ENCODE results near the gene FOCAD. TPM values are rescaled to one million over a fixed set of nuclear protein-coding genes. Genes with fewer than 3 reads are reported as not detected.

The FOCAD gene
- total and polyA plus RNA-seq, 12 donors = 11.7 to 41.3 (median 31.2) TPM

DNA sequence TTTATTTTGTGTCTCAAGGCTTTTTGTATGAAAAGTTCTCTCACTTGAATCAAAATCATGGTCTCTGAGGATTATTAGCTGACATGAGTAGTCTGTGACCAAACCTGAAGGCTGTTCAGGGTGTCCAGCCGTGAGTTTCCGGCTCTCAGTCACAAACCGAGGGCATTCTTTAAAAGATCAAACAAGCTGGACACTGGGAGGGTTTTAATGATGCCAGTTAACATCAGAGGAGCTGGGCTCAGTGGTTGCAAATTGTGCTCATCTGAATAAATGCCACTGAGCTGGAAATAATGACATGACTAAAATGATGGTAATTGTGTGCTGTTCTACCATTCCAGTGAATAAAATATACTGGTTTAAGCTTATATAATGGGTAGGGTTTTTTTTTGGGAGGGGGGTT lies 153.1 kb downstream of the FOCAD start:
- DNase-seq = no peak
- WGBS, 2 donors = 88 to 92% methylated on average over 3 of the region's 3 CpGs
- Histone ChIP-seq H3K4me1 (peaks cover 0 to 12% (median 0%) of the 10 kb centered on the region in 9 donors), H3K4me3 (no peak overlapping the region), H3K27me3 (no peaks in the 10 kb centered on the region), H3K9me3 (peaks cover 0 to 24% (median 0%) of the 10 kb centered on the region in 11 donors), H3K27ac (no peak overlapping the region), H3K36me3 (peaks cover 0 to 19% (median 0%) of the 10 kb centered on the region in 9 donors)
- ATAC-seq = no peak
- intact Hi-C loops (cut with DNase I) = no loop called here
- TF ChIP-seq, protein P1, sequence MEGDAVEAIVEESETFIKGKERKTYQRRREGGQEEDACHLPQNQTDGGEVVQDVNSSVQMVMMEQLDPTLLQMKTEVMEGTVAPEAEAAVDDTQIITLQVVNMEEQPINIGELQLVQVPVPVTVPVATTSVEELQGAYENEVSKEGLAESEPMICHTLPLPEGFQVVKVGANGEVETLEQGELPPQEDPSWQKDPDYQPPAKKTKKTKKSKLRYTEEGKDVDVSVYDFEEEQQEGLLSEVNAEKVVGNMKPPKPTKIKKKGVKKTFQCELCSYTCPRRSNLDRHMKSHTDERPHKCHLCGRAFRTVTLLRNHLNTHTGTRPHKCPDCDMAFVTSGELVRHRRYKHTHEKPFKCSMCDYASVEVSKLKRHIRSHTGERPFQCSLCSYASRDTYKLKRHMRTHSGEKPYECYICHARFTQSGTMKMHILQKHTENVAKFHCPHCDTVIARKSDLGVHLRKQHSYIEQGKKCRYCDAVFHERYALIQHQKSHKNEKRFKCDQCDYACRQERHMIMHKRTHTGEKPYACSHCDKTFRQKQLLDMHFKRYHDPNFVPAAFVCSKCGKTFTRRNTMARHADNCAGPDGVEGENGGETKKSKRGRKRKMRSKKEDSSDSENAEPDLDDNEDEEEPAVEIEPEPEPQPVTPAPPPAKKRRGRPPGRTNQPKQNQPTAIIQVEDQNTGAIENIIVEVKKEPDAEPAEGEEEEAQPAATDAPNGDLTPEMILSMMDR (IDR thresholded peaks at IDR 0.05) = no peak

DNA sequence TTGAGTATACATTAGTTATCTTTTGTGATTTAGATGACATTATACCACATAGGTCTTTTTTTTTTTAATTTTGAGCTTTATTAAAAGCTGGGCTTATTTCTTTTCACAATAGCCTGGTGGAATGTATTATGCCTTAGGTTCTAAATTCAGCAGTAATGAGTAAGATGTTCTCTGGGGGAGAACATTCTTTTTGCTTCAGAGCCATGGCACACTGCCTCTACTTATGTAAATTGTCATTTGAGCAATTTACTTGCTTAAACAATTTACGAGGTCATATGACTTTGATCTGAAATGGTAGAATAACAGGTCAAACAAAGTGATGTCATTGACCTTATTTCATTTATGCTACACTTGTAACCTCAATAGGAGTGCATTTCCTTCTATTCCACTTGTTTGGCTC lies 154.2 kb downstream of the FOCAD start:
- 89 to 95% methylated on average over 1 of the region's 1 CpG for WGBS, 2 donors
- intact Hi-C loops (cut with DNase I) = no loop called here
- peaks cover 0 to 12% (median 0%) of the 10 kb centered on the region in 9 donors for H3K4me1 ChIP-seq
- no peak overlapping the region for H3K27ac ChIP-seq
- ATAC-seq (no peak), DNase-seq (no peak)
- H3K27me3 ChIP-seq = no peaks in the 10 kb centered on the region
- no peak overlapping the region for H3K4me3 ChIP-seq
- H3K9me3 ChIP-seq = peaks cover 0 to 29% (median 0%) of the 10 kb centered on the region in 11 donors
- TF ChIP-seq, protein P1 (IDR thresholded peaks at IDR 0.05) = no peak
- peaks cover 0 to 19% (median 0%) of the 10 kb centered on the region in 9 donors for H3K36me3 ChIP-seq

DNA sequence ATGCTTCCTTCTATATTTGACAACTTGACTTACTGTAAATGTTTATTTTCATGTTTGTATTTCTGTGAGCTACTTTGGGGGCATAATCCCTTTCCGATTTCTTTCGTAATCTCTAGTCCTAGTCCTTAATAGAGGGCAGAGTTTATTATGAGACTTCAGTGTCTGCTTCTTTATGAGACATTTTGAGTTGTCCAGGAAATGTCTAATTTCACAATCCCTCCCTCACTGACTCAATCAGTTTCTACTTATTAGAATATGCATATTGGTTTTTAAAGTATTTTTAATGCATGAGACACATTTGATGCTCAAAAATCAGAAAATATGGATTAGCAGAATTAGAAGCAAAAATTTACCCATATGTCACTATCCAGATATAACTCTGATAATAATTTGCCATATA lies 160.9 kb downstream of the FOCAD start:
- WGBS, 2 donors = 93 to 95% methylated on average over 2 of the region's 2 CpGs
- DNase-seq (no peak), ATAC-seq (no peak)
- TF ChIP-seq, protein P1 (IDR thresholded peaks at IDR 0.05) = no peak
- Histone ChIP-seq H3K9me3 (peaks cover 0 to 25% (median 0%) of the 10 kb centered on the region in 11 donors), H3K36me3 (peaks cover 0 to 2% (median 0%) of the 10 kb centered on the region in 9 donors), H3K27ac (no peak overlapping the region), H3K4me3 (no peak overlapping the region), H3K27me3 (no peaks in the 10 kb centered on the region), H3K4me1 (no peaks in the 10 kb centered on the region)
- intact Hi-C loops (cut with DNase I) = loop anchor here in 1 of 10 donors (5.0 kb wide), 1 partner anchor 33 kb away; no protein-coding TSS in a partner anchor

DNA sequence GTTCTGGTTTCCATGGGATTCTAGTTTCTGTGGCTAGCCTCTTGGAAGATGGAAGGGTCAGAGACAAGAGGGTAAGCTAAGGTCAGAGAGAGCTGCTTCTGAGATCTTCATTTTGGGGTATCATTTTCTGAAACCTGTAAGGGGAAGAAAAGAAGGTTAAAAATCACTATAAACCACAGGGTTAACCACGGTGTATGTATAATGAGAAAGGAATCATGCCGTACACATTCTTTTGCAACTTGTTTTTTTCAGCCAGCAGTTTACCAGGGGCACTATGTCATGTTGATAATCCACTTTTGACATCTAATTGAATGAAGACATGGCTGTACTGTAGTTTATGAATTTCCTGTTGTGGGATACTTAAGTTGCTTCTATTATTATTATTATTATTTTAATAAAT lies 164.4 kb downstream of the FOCAD start:
- TF ChIP-seq, protein P1 (IDR thresholded peaks at IDR 0.05) = no peak
- H3K9me3 ChIP-seq = no peaks in the 10 kb centered on the region
- no peaks in the 10 kb centered on the region for H3K4me1 ChIP-seq
- intact Hi-C loops (cut with DNase I) = loop anchor here in 1 of 10 donors (5.0 kb wide), 1 partner anchor 36 kb away; no protein-coding TSS in a partner anchor
- H3K36me3 ChIP-seq = no peaks in the 10 kb centered on the region
- no peak overlapping the region for H3K27ac ChIP-seq
- H3K4me3 ChIP-seq = no peak overlapping the region
- no peaks in the 10 kb centered on the region for H3K27me3 ChIP-seq
- DNase-seq = no peak
- WGBS, 2 donors = 86 to 87% methylated on average over 2 of the region's 2 CpGs
- ATAC-seq = no peak

Measured in heart right ventricle (tissue), 16 donors.